Ammon's horn (tissue), 1 donor: Measurements from ENCODE around the gene CDC40.
"Not testable (repeated sequence)": the region's sequence is repeated elsewhere in the genome, so short reads cannot be mapped to it uniquely, and the experiment has no call there.

Source experiments
- DNase-seq: peaks from one replicate; pipeline ENCODE4 v3.0.0-alpha.2; 2016; ENCODE audit warnings: low spot score

CDC40 gene

DNA sequence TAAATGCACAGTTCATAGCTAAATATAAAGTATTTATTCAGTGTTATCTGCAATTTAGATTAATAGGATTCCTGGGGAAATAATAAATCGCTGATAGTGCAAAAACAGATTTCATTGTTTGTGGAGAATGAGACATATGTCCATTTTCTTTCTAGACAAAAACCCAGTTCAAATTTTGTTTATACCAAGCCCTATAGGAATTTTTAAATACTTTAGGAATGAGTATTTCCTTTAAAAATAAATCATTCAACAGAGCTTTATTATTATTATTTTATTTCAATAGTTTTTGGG, 91.5 kb downstream of the CDC40 start:
- no peak for DNase-seq

DNA sequence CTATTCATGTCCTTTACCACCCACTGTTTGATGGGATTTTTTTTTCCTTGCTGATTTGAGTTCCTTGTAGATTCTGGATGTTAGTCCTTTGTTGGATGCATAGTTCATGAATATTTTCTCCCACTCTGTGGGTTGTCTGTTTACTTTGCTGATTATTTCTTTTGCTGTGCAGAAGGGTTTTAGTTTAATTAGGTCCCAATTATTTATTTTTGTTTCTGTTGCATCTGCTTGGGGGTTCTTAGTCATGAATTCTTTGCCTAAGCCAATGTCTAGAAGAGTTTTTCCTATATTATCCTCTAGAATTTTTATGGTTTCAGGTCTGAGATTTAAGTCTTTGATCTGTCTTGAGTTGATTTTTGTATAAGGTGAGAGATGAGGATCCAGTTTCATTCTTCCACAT, 92.6 kb downstream of the CDC40 start:
- DNase-seq = not testable (repeated sequence)

DNA sequence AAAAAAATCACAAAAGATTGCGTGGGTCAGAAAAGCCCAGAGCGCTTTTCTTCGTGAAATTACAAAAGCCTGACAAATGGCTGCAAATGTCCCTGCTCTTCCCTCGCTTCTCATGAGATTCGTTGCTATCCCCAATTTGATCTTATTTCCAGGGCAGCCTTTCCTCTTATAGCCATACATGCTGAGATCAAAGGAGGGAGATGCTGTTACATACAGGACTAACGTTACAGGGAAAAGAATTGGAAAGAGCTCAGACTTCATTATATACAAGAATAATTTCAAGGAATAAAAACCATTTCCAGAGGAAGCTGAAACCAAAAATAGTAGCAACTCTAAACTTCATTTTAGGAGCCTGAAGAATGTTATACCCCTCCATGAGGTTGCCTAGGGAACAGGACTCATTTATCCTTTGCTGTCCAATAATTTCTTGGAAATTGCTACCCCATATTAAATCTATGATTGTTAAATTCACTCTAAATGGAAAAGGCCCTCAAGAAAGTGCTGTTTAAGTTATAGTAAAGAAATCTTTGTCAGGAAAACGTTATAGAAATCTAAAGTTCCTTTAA, 97.0 kb downstream of the CDC40 start:
- no peak for DNase-seq
